ENCODE data around the gene MBD2.

GRCh38 chr18:54183390-54183789 is 41.1 kb downstream of the MBD2 start:
- no peak for TF ChIP-seq YY1 (IDR thresholded peaks at IDR 0.05)
- TF ChIP-seq CTCF (IDR thresholded peaks at IDR 0.05; ENCODE audit: low read depth, low read length, missing input control) = no peak
- TF ChIP-seq RAD21 (IDR thresholded peaks at IDR 0.05) = no peak
- no peak for TF ChIP-seq SP1 (IDR thresholded peaks at IDR 0.05)
- no peak for TF ChIP-seq FOXA1 (IDR thresholded peaks at IDR 0.05)
- no peak for TF ChIP-seq MAX (IDR thresholded peaks at IDR 0.05)

Data from liver (tissue), 3 donors.